H9 (cell line): ENCODE data around the gene ANKIB1. TPM values are rescaled to one million over a fixed set of nuclear protein-coding genes. Genes with fewer than 3 reads are reported as not detected.

ENCODE experiments used
- DNase-seq: peaks from one replicate; pipeline ENCODE4 v3.0.0-alpha.2; 2017
- H2AFZ ChIP-seq: one replicate; pipeline ENCODE4 v1.6.1; 2013; ENCODE audit warnings: mild to moderate bottlenecking, low read length, control low read depth, moderate library complexity
- H2AK5ac ChIP-seq: 2 replicates; pipeline ENCODE4 v1.6.1; 2013; ENCODE audit warnings: low read length, control low read depth, mixed read lengths; ENCODE audit not compliant: insufficient read length
- H2BK120ac ChIP-seq: one replicate; pipeline ENCODE4 v1.6.1; 2013; ENCODE audit warnings: low read depth, mild to moderate bottlenecking, low read length, control low read depth, inconsistent platforms; ENCODE audit not compliant: poor library complexity, severe bottlenecking
- H2BK12ac ChIP-seq: 2 replicates; pipeline ENCODE4 v1.6.1; 2013; ENCODE audit warnings: low read length, control low read depth, mixed read lengths, low read depth; ENCODE audit not compliant: insufficient read length
- H2BK15ac ChIP-seq: 2 replicates; pipeline ENCODE4 v1.6.1; 2013; ENCODE audit warnings: low read depth, low read length, control low read depth
- H2BK20ac ChIP-seq: one replicate; pipeline ENCODE4 v1.6.1; 2013; ENCODE audit warnings: low read depth, mild to moderate bottlenecking, low read length, control low read depth, inconsistent platforms; ENCODE audit not compliant: poor library complexity, severe bottlenecking
- H2BK5ac ChIP-seq: 2 replicates; pipeline ENCODE4 v1.6.1; 2013; ENCODE audit warnings: low read length, control low read depth, mixed read lengths; ENCODE audit not compliant: insufficient read length
- H3K14ac ChIP-seq: 2 replicates; pipeline ENCODE4 v1.6.1; 2013; ENCODE audit warnings: low read length, control low read depth; ENCODE audit not compliant: insufficient read depth
- H3K18ac ChIP-seq: 2 replicates; pipeline ENCODE4 v1.6.1; 2013; ENCODE audit warnings: low read depth, mild to moderate bottlenecking, mixed read lengths, low read length, control low read depth; ENCODE audit not compliant: insufficient read length
- H3K23ac ChIP-seq: 2 replicates; pipeline ENCODE4 v1.6.1; 2013; ENCODE audit warnings: low read length, control low read depth, mixed read lengths, low read depth; ENCODE audit not compliant: insufficient read length
- H3K23me2 ChIP-seq: 2 replicates; pipeline ENCODE4 v1.6.1; 2013; ENCODE audit warnings: low read depth, mild to moderate bottlenecking, mixed read lengths, low read length, control low read depth; ENCODE audit not compliant: insufficient read length, poor library complexity, severe bottlenecking
- H3K27ac ChIP-seq: 2 replicates; pipeline ENCODE4 v1.5.1; 2013; ENCODE audit warnings: low read length, control low read depth, mixed read lengths, low read depth; ENCODE audit not compliant: insufficient read length
- H3K27me3 ChIP-seq: 2 replicates; pipeline ENCODE4 v1.6.1; 2013; ENCODE audit warnings: low read length, control low read depth, inconsistent platforms; ENCODE audit not compliant: insufficient read depth
- H3K4ac ChIP-seq: 2 replicates; pipeline ENCODE4 v1.6.1; 2013; ENCODE audit warnings: low read depth, mild to moderate bottlenecking, control low read depth, inconsistent platforms, low read length, moderate library complexity
- H3K4me1 ChIP-seq: 2 replicates; pipeline ENCODE4 v1.6.1; 2013; ENCODE audit warnings: low read length, control low read depth, inconsistent platforms; ENCODE audit not compliant: insufficient read depth
- H3K4me2 ChIP-seq: 2 replicates; pipeline ENCODE4 v1.6.1; 2013; ENCODE audit warnings: low read length, control low read depth, mixed read lengths; ENCODE audit not compliant: insufficient read length, insufficient read depth
- H3K56ac ChIP-seq: 2 replicates; pipeline ENCODE4 v1.6.1; 2013; ENCODE audit warnings: low read depth, mild to moderate bottlenecking, mixed read lengths, low read length, control low read depth; ENCODE audit not compliant: insufficient read length
- H3K79me1 ChIP-seq: 2 replicates; pipeline ENCODE4 v1.6.1; 2013; ENCODE audit warnings: low read depth, mild to moderate bottlenecking, moderate library complexity, low read length, control low read depth, inconsistent platforms; ENCODE audit not compliant: insufficient read depth, poor library complexity, severe bottlenecking
- H3K79me2 ChIP-seq: 2 replicates; pipeline ENCODE4 v1.6.1; 2013; ENCODE audit warnings: low read length, control low read depth, inconsistent platforms; ENCODE audit not compliant: insufficient read depth
- H3K9ac ChIP-seq: 2 replicates; pipeline ENCODE4 v1.6.1; 2013; ENCODE audit warnings: low read length, control low read depth, mixed read lengths; ENCODE audit not compliant: insufficient read length; ENCODE audit errors: extremely low read depth
- H3K9me3 ChIP-seq: one replicate; pipeline ENCODE4 v1.6.1; 2013; ENCODE audit warnings: low read depth, low read length, inconsistent platforms; ENCODE audit not compliant: control insufficient read depth
- H3T11ph ChIP-seq: one replicate; pipeline ENCODE4 v1.6.1; 2013; ENCODE audit warnings: mild to moderate bottlenecking, low read length, control low read depth, inconsistent platforms
- H4K20me1 ChIP-seq: one replicate; pipeline ENCODE4 v1.6.1; 2013; ENCODE audit not compliant: control insufficient read depth, insufficient read length, insufficient read depth
- H4K5ac ChIP-seq: 2 replicates; pipeline ENCODE4 v1.6.1; 2013; ENCODE audit warnings: low read depth, mild to moderate bottlenecking, mixed read lengths, low read length, control low read depth; ENCODE audit not compliant: insufficient read length
- H4K8ac ChIP-seq: replicated peaks from 2 replicates; pipeline ENCODE4 v1.6.1; 2013; ENCODE audit warnings: low read length, control low read depth, mixed read lengths, low read depth; ENCODE audit not compliant: insufficient read length
- H4K91ac ChIP-seq: 2 replicates; pipeline ENCODE4 v1.6.1; 2013; ENCODE audit warnings: low read depth, mild to moderate bottlenecking, moderate library complexity, mixed read lengths, low read length, control low read depth; ENCODE audit not compliant: insufficient read length
- H3K27ac Mint-ChIP-seq, 3 experiments: 2 replicates in 2 of 3; 3 replicates in 1 of 3; pipeline ENCODE4 v1.8.0; 2020 to 2021; ENCODE audit warnings: mixed read lengths in 3 of 3, mild to moderate bottlenecking in 1 of 3, moderate library complexity in 1 of 3
- H3K27me3 Mint-ChIP-seq: 2 replicates; pipeline ENCODE4 v1.8.0; 2021; ENCODE audit warnings: low read depth, mild to moderate bottlenecking, moderate library complexity, mixed read lengths
- H3K36me3 Mint-ChIP-seq, 3 experiments: 2 replicates in 2 of 3; 3 replicates in 1 of 3; pipeline ENCODE4 v1.8.0; 2020 to 2021; ENCODE audit warnings: low read depth in 3 of 3, mixed read lengths in 3 of 3; ENCODE audit not compliant: insufficient read depth in 1 of 3
- H3K4me1 Mint-ChIP-seq, 2 experiments: 2 replicates each; pipeline ENCODE4 v1.8.0; 2020; ENCODE audit warnings: mixed read lengths in 2 of 2
- H3K4me3 Mint-ChIP-seq, 2 experiments: 2 replicates in 1 of 2; 3 replicates in 1 of 2; pipeline ENCODE4 v1.8.0; 2020 to 2021; ENCODE audit warnings: mild to moderate bottlenecking in 2 of 2, mixed read lengths in 2 of 2, moderate library complexity in 1 of 2
- H3K9me3 Mint-ChIP-seq, 2 experiments: 2 replicates in 1 of 2; 3 replicates in 1 of 2; pipeline ENCODE4 v1.8.0; 2020; ENCODE audit warnings: mild to moderate bottlenecking in 2 of 2, mixed read lengths in 2 of 2, moderate library complexity in 1 of 2
- WGBS: extraction: QIAGEN DNeasy Blood & Tissue Kit; methylation state at CpG from one replicate; pipeline ENCODE4 v1.1.7; 2013; ENCODE audit warnings: missing lambda C conversion rate, low lambda C conversion rate, mixed read lengths; ENCODE audit not compliant: insufficient read length; ENCODE audit errors: extremely low coverage; 5-methylcytosine and 5-hydroxymethylcytosine counted together
- total RNA-seq: library from RNA; stranded (reverse); gene quantifications from 2 replicates; pipeline ENCODE4 v1.2.1, GENCODE V29; 2021
- TF ChIP-seq, protein P1 (sequence below): fragments of 200-600 bp; sonication (generic); conservative IDR thresholded peaks from 3 replicates; pipeline ENCODE4 v1.8.0; 2021; ENCODE audit warnings: antibody characterized with exemption, mild to moderate bottlenecking

The ANKIB1 gene
- total RNA-seq, 1 experiment from 2014 or later: 42.0 TPM

- no peak overlapping the region for H3T11ph ChIP-seq
- no peak overlapping the region for H3K4me3 Mint-ChIP-seq
- no peak overlapping the region for H3K14ac ChIP-seq
- H3K27me3 Mint-ChIP-seq: no peaks in the 10 kb centered on the region
- H2BK15ac ChIP-seq: no peak overlapping the region
- H4K91ac ChIP-seq: no peak overlapping the region
- no peak overlapping the region for H2AFZ ChIP-seq
- no peak overlapping the region for H3K56ac ChIP-seq
- no peaks in the 10 kb centered on the region for H3K9me3 ChIP-seq
- no peak overlapping the region for H2BK20ac ChIP-seq
- H3K79me2 ChIP-seq: peaks cover 30% of the 10 kb centered on the region; the same call in 1 of the 2 replicates
- no peak overlapping the region for H4K8ac ChIP-seq
- no peak overlapping the region for H3K18ac ChIP-seq
- peaks cover 4 to 8% of the 10 kb centered on the region in 2 experiments for H3K9me3 Mint-ChIP-seq
- no peak overlapping the region for H3K23ac ChIP-seq
- no peak for DNase-seq
- no peak overlapping the region for H2BK12ac ChIP-seq
- H2BK5ac ChIP-seq: no peak overlapping the region
- H3K4me1 Mint-ChIP-seq: peaks cover 15 to 20% of the 10 kb centered on the region in 2 experiments
- H2BK120ac ChIP-seq: no peak overlapping the region
- no peaks in the 10 kb centered on the region for H4K20me1 ChIP-seq
- WGBS: no CpG with 5 or more reads among the region's 1 CpG
- H3K23me2 ChIP-seq: peaks cover 5% of the 10 kb centered on the region
- H3K9ac ChIP-seq: no peak overlapping the region
- H3K4me1 ChIP-seq: no peaks in the 10 kb centered on the region; the same call in 1 of the 2 replicates
- H4K5ac ChIP-seq: no peak overlapping the region
- H3K27ac ChIP-seq: no peak overlapping the region
- H2AK5ac ChIP-seq: no peak overlapping the region
- no peak overlapping the region for H3K4me2 ChIP-seq
- H3K79me1 ChIP-seq: peaks cover 11% of the 10 kb centered on the region
- H3K27me3 ChIP-seq: no peaks in the 10 kb centered on the region
- no peak overlapping the region for H3K27ac Mint-ChIP-seq
- no peak overlapping the region for H3K4ac ChIP-seq
- H3K36me3 Mint-ChIP-seq: peaks cover 3 to 13% (median 11%) of the 10 kb centered on the region in 3 experiments
- TF ChIP-seq, protein P1, sequence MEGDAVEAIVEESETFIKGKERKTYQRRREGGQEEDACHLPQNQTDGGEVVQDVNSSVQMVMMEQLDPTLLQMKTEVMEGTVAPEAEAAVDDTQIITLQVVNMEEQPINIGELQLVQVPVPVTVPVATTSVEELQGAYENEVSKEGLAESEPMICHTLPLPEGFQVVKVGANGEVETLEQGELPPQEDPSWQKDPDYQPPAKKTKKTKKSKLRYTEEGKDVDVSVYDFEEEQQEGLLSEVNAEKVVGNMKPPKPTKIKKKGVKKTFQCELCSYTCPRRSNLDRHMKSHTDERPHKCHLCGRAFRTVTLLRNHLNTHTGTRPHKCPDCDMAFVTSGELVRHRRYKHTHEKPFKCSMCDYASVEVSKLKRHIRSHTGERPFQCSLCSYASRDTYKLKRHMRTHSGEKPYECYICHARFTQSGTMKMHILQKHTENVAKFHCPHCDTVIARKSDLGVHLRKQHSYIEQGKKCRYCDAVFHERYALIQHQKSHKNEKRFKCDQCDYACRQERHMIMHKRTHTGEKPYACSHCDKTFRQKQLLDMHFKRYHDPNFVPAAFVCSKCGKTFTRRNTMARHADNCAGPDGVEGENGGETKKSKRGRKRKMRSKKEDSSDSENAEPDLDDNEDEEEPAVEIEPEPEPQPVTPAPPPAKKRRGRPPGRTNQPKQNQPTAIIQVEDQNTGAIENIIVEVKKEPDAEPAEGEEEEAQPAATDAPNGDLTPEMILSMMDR: no peak
Observed at GRCh38 chr7:92251181-92251580, 5.4 kb downstream of the ANKIB1 start.
